ENCODE measurements around the gene PLXNA4.

DNA sequence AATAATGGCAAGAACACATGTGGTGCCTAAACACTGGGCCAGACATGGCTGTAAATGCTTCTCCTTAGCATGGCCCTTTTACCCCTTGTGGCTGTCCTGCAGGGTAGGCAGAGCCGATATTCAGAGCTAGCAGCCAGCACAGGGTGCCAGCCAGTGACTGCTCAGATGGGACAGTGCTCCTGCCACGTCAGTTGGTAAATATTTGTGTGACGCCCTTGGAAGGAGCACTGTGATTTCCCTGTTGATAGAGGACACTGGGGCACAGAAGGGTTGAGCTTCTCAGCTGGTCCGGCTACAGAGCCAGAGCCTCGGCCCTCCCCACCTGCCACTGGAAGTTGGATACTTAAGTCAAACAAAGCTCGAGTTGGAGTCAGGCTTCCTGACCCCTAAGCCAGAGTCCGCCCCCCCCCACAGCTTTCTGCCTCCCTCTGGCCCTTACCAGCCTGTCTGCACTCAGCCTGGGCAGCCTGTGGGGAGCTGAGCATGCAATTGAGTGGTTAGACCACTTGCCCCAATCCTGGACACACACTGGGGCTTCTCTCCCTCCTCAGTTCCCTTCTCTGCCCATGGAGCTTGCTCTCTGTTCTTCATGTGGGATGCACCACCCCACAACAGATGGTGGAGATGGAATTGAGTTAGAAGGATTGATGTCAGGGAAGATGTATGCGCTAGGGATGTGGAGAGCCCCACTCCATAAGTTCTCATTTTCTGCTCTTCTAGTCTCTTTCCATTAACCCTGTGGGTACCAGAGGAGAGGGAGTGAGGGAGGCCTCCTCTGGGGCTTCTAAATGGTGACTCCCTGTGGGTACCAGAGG is 350.8 kb downstream of the PLXNA4 start:
- TF ChIP-seq CTCF (IDR thresholded peaks at IDR 0.05; ENCODE audit: low read depth, low read length): no peak
- no peak for TF ChIP-seq EZH2phosphoT487 (IDR thresholded peaks at IDR 0.05; ENCODE audit: low read depth)
